Natural killer cell (primary cell): ENCODE data around the gene AOC2. TPM values are rescaled to one million over a fixed set of nuclear protein-coding genes. Genes with fewer than 3 reads are reported as not detected.
"Not testable (repeated sequence)": the region's sequence is repeated elsewhere in the genome, so short reads cannot be mapped to it uniquely, and the experiment has no call there.

Source experiments
- ATAC-seq, 3 donors: fragments of 150-1000 bp in 2 of 3; fragments of 200-7000 bp in 1 of 3; cut with Tn5 transposase; 1 replicate in 1 of 3; 2 replicates in 2 of 3; pipeline ENCODE4 v1.10.0; 2021; ENCODE audit warnings: mild to moderate bottlenecking in 2 of 3, moderate library complexity in 2 of 3
- DNase-seq, 2 donors: peaks; one replicate each; pipeline versions ENCODE4 v3.0.0 to v3.0.0-alpha.2; 2013 to 2021; ENCODE audit warnings: mixed read lengths in 1 of 2
- H3K27ac ChIP-seq: one replicate; pipeline ENCODE4 v1.5.1; 2013; ENCODE audit warnings: mild to moderate bottlenecking, low read length
- H3K27me3 ChIP-seq: one replicate; pipeline ENCODE4 v1.6.1; 2013; ENCODE audit warnings: low read length; ENCODE audit not compliant: control insufficient read depth, insufficient read depth
- H3K36me3 ChIP-seq: one replicate; pipeline ENCODE4 v1.6.1; 2013; ENCODE audit warnings: low read length; ENCODE audit not compliant: control insufficient read depth, insufficient read depth
- H3K4me1 ChIP-seq: one replicate; pipeline ENCODE4 v1.6.1; 2013; ENCODE audit warnings: low read length; ENCODE audit not compliant: control insufficient read depth, insufficient read depth
- H3K4me3 ChIP-seq: one replicate; pipeline ENCODE4 v1.5.1; 2013; ENCODE audit warnings: low read length
- H3K9me3 ChIP-seq: one replicate; pipeline ENCODE4 v1.6.1; 2013; ENCODE audit warnings: low read length; ENCODE audit not compliant: control insufficient read depth, insufficient read depth
- H3K27ac Mint-ChIP-seq, 2 donors: one replicate each; pipeline ENCODE4 v1.8.0; 2022; ENCODE audit warnings: mild to moderate bottlenecking in 2 of 2, mixed read lengths in 2 of 2, moderate library complexity in 1 of 2
- H3K27me3 Mint-ChIP-seq, 2 donors: one replicate each; pipeline ENCODE4 v1.8.0; 2022; ENCODE audit warnings: low read depth in 2 of 2, mixed read lengths in 2 of 2
- H3K36me3 Mint-ChIP-seq: one replicate; pipeline ENCODE4 v1.8.0; 2022; ENCODE audit warnings: mixed read lengths
- H3K4me1 Mint-ChIP-seq, 2 donors: one replicate each; pipeline ENCODE4 v1.8.0; 2022; ENCODE audit warnings: mixed read lengths in 2 of 2
- H3K4me3 Mint-ChIP-seq: one replicate; pipeline ENCODE4 v1.8.0; 2022; ENCODE audit warnings: mild to moderate bottlenecking, moderate library complexity, mixed read lengths
- H3K9me3 Mint-ChIP-seq, 2 donors: one replicate each; pipeline ENCODE4 v1.8.0; 2022; ENCODE audit warnings: mixed read lengths in 2 of 2
- WGBS: methylation state at CpG from one replicate; pipeline ENCODE4 v1.1.7; 2013; ENCODE audit warnings: missing lambda C conversion rate; ENCODE audit not compliant: insufficient coverage; 5-methylcytosine and 5-hydroxymethylcytosine counted together
- intact Hi-C: fragments of 100-400 bp; cut with micrococcal nuclease; formaldehyde crosslinking; loops from one replicate; pipeline ENCODE4 v1.14.2; 2022
- total RNA-seq, 4 donors: library from RNA; stranded (reverse); fragments of 120-200 nt in 1 of 4; gene quantifications; one replicate each; pipeline versions ENCODE4 v1.2.3 to v1.2.4, GENCODE V29; 2013 to 2022
- TF ChIP-seq, protein P1 (sequence below): fragments of 200-600 bp; IDR thresholded peaks from one replicate; pipeline ENCODE4 v1.8.0; 2022; ENCODE audit warnings: antibody characterized with exemption

The AOC2 gene
- total RNA-seq, 3 donors from 2014 or later (not counting 1 experiment from before 2014, with no cell fraction given), result 3.0 to 3.9 (median 3.5) TPM

- Histone ChIP-seq H3K27me3 (no peaks in the 10 kb centered on the region), H3K4me1 (no peaks in the 10 kb centered on the region), H3K4me3 (no peak overlapping the region), H3K9me3 (no peaks in the 10 kb centered on the region), H3K36me3 (no peaks in the 10 kb centered on the region), H3K27ac (no peak overlapping the region)
- intact Hi-C loops, result no loop called here
- no peaks in the 10 kb centered on the region for H3K4me1 Mint-ChIP-seq
- H3K9me3 Mint-ChIP-seq, result no peaks in the 10 kb centered on the region
- H3K27me3 Mint-ChIP-seq, result peaks cover 0 to 2% of the 10 kb centered on the region in 2 donors
- no peak for ATAC-seq
- no peak for DNase-seq
- no peak overlapping the region for H3K27ac Mint-ChIP-seq
- TF ChIP-seq, protein P1, sequence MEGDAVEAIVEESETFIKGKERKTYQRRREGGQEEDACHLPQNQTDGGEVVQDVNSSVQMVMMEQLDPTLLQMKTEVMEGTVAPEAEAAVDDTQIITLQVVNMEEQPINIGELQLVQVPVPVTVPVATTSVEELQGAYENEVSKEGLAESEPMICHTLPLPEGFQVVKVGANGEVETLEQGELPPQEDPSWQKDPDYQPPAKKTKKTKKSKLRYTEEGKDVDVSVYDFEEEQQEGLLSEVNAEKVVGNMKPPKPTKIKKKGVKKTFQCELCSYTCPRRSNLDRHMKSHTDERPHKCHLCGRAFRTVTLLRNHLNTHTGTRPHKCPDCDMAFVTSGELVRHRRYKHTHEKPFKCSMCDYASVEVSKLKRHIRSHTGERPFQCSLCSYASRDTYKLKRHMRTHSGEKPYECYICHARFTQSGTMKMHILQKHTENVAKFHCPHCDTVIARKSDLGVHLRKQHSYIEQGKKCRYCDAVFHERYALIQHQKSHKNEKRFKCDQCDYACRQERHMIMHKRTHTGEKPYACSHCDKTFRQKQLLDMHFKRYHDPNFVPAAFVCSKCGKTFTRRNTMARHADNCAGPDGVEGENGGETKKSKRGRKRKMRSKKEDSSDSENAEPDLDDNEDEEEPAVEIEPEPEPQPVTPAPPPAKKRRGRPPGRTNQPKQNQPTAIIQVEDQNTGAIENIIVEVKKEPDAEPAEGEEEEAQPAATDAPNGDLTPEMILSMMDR, result no peak
- no peaks in the 10 kb centered on the region for H3K36me3 Mint-ChIP-seq
- 82% methylated on average over 3 of the region's 5 CpGs for WGBS
- H3K4me3 Mint-ChIP-seq, result no peak overlapping the region
Observed at GRCh38 chr17:42880776-42881310, 36.5 kb downstream of the AOC2 start.

GRCh38 chr17:42881706-42882105, 37.3 kb downstream of the AOC2 start:
- DNase-seq, H3K27ac Mint-ChIP-seq, H3K4me3 ChIP-seq, H3K4me1 ChIP-seq, H3K27me3 ChIP-seq, intact Hi-C loops, H3K27ac ChIP-seq, H3K4me1 Mint-ChIP-seq, H3K27me3 Mint-ChIP-seq, H3K36me3 Mint-ChIP-seq, H3K36me3 ChIP-seq, ATAC-seq, H3K4me3 Mint-ChIP-seq, H3K9me3 ChIP-seq, H3K9me3 Mint-ChIP-seq: not testable (repeated sequence)
- WGBS, result 94% methylated on average over 6 of the region's 6 CpGs

DNA sequence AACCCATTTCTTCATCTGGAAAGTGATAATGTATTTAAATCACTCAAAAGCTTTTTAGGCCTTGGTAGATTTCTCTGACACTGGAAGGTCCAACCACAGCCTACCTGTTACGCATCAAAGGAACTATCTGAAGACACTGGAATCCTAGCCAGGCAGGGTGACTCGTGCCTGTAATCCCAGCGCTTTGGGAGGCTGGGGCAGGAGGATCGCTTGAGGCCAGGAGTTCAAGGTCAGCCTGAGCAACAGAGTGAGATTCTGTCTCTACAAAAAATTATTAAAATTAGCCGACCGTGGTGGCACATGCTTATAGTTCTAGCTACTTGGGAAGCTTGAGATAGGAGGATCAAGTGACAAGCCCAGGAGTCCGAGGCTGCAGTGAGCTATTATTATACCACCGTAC, 37.8 kb downstream of the AOC2 start:
- Mint-ChIP-seq H3K27ac (no peak overlapping the region), H3K4me3 (no peak overlapping the region), H3K27me3 (peaks cover 0 to 5% of the 10 kb centered on the region in 2 donors), H3K4me1 (peaks cover 0 to 5% of the 10 kb centered on the region in 2 donors), H3K36me3 (no peaks in the 10 kb centered on the region), H3K9me3 (no peaks in the 10 kb centered on the region)
- H3K4me3 ChIP-seq, result no peak overlapping the region
- no peaks in the 10 kb centered on the region for H3K36me3 ChIP-seq
- H3K4me1 ChIP-seq, result no peaks in the 10 kb centered on the region
- ATAC-seq (no peak), DNase-seq (no peak)
- no peak overlapping the region for H3K27ac ChIP-seq
- intact Hi-C loops, result no loop called here
- no peaks in the 10 kb centered on the region for H3K9me3 ChIP-seq
- H3K27me3 ChIP-seq, result no peaks in the 10 kb centered on the region
- TF ChIP-seq, protein P1, result no peak
- 92% methylated on average over 8 of the region's 8 CpGs for WGBS

- no peaks in the 10 kb centered on the region for H3K36me3 Mint-ChIP-seq
- H3K9me3 Mint-ChIP-seq, result no peaks in the 10 kb centered on the region
- TF ChIP-seq, protein P1, result no peak
- no peaks in the 10 kb centered on the region for H3K36me3 ChIP-seq
- H3K27me3 Mint-ChIP-seq, result peaks cover 0 to 3% of the 10 kb centered on the region in 2 donors
- intact Hi-C loops, result no loop called here
- H3K27ac Mint-ChIP-seq, result no peak overlapping the region
- ATAC-seq, result no peak
- 88% methylated on average over 6 of the region's 7 CpGs for WGBS
- no peak overlapping the region for H3K27ac ChIP-seq
- no peak overlapping the region for H3K4me3 ChIP-seq
- H3K4me1 Mint-ChIP-seq, result peaks cover 0 to 5% of the 10 kb centered on the region in 2 donors
- H3K4me1 ChIP-seq, result no peaks in the 10 kb centered on the region
- H3K27me3 ChIP-seq, result no peaks in the 10 kb centered on the region
- no peaks in the 10 kb centered on the region for H3K9me3 ChIP-seq
- no peak overlapping the region for H3K4me3 Mint-ChIP-seq
- DNase-seq, result no peak
Observed at GRCh38 chr17:42883802-42884558, 39.6 kb downstream of the AOC2 start.

DNA sequence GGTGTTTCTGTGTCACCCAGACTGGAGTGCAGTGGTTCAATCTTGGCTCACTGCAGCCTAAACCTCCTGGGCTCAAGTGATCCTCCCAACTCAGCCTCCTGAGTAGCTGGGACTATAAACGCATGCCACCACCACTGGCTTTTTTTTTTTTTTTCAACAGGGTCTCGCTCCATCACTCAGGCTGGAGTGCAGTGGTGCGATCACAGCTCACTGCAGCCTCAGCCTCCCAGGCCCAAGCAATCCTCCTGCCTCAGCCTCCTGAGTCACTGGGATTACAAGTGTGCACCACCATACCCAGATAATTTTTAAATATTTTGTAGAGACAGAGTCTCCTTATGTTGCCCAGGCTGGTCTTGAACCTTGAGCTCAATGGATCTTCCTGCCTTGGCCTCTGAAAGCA, 41.4 kb downstream of the AOC2 start:
- DNase-seq, H3K27ac ChIP-seq, H3K9me3 ChIP-seq, H3K27ac Mint-ChIP-seq, intact Hi-C loops, H3K4me3 Mint-ChIP-seq, H3K27me3 Mint-ChIP-seq, H3K36me3 Mint-ChIP-seq, H3K4me1 ChIP-seq, H3K4me1 Mint-ChIP-seq, ATAC-seq, H3K27me3 ChIP-seq, H3K9me3 Mint-ChIP-seq, H3K4me3 ChIP-seq, H3K36me3 ChIP-seq: not testable (repeated sequence)
- whole genome bisulfite sequencing, result 100% methylated on average over 3 of the region's 3 CpGs
